Ovary (tissue), 9 donors: Measurements from ENCODE around the gene PBXIP1. TPM values are rescaled to one million over a fixed set of nuclear protein-coding genes. Genes with fewer than 3 reads are reported as not detected.
A peak's percentile ranks its signal among the peaks of the same experiment; 100 is the strongest.

Experiments used
- DNase-seq, 5 donors: peaks; one replicate each; pipeline ENCODE4 v3.0.0-alpha.2; 2019 to 2020
- H3K27ac ChIP-seq, 2 donors: fragments of 200-600 bp; one replicate each; pipeline versions ENCODE4 v1.5.1 to v1.8.0; 2019 to 2022
- H3K27me3 ChIP-seq: fragments of 200-600 bp; one replicate; pipeline ENCODE4 v1.8.0; 2022
- H3K36me3 ChIP-seq: fragments of 200-600 bp; sonication (generic); one replicate; pipeline ENCODE4 v1.5.1; 2019
- H3K4me1 ChIP-seq: one replicate; pipeline ENCODE4 v1.8.1; 2013; ENCODE audit warnings: mild to moderate bottlenecking, moderate library complexity; ENCODE audit not compliant: insufficient read depth
- H3K4me3 ChIP-seq: fragments of 200-600 bp; sonication (generic); one replicate; pipeline ENCODE4 v1.5.1; 2017
- H3K9me3 ChIP-seq, 2 donors: fragments of 200-600 bp in 1 of 2; sonication (generic) in 1 of 2; one replicate each; pipeline versions ENCODE4 v1.5.1 to v1.8.1; 2013 to 2019; ENCODE audit warnings: mild to moderate bottlenecking in 1 of 2, moderate library complexity in 1 of 2
- CTCF ChIP-seq, 3 donors: fragments of 450-650 bp in 2 of 3; fragments of 200-600 bp in 1 of 3; IDR thresholded peaks; one replicate each; pipeline versions ENCODE4 v1.5.1 to v1.8.0; 2016 to 2022; ENCODE audit warnings: antibody characterized with exemption in 3 of 3, mild to moderate bottlenecking in 1 of 3
- EP300 ChIP-seq: sonication (generic); formaldehyde crosslinking; IDR thresholded peaks from one replicate; pipeline ENCODE4 v1.6.1; 2017; ENCODE audit warnings: antibody characterized with exemption
- POLR2A ChIP-seq: fragments of 450-650 bp; IDR thresholded peaks from one replicate; pipeline ENCODE4 v1.6.1; 2017; ENCODE audit warnings: antibody characterized with exemption, mild to moderate bottlenecking, moderate library complexity
- WGBS, 3 donors: extraction: QIAGEN DNeasy Blood & Tissue Kit in 1 of 3; methylation state at CpG; one replicate each; pipeline versions ENCODE4 v1.1.5 to v1.1.7; 2013 to 2017; 5-methylcytosine and 5-hydroxymethylcytosine counted together
- intact Hi-C, 4 donors: fragments of 100-400 bp; cut with DNase I; formaldehyde crosslinking; loops; one replicate each; pipeline versions ENCODE4 v1.11.0 to v1.15.1; 2022 to 2023
- polyA plus RNA-seq, 2 donors: library from polyadenylated mRNA; stranded (reverse); fragments of 200-250 nt in 1 of 2; fragments of 350-450 nt in 1 of 2; fragmentation: Illumina TruSeq in 1 of 2; extraction: RNeasy Lipid Tissue Mini Kit (QIAGEN cat#74804) in 1 of 2; gene quantifications; one replicate each; pipeline ENCODE4 v1.2.3, GENCODE V29; 2013 to 2014
- total RNA-seq, 7 donors: library from RNA; depleted of rRNA in 2 of 7; stranded (reverse); fragments of >200 nt in 2 of 7; fragmentation: NEBNext Ultra II Directional in 3 of 7; extraction: Animal tissue kit (Norgen Biotek cat#: 25700) in 3 of 7; gene quantifications; one replicate each; pipeline versions ENCODE4 v1.1.0 to v1.2.4, GENCODE V29; 2016 to 2023
- donor health status: DM: no; HTN: no; CAD: no; lungs with moderate emphysema.
- donor health status: DM: no; HTN: no; CAD: no.
- donor health status: Bipolar disorder and iron deficiency.
- donor health status: DM: yes; HTN: yes; CAD: no.
- donor health status: DM: no; HTN: no; CAD: no.
- donor health status: DM: yes; HTN: yes; CAD: no.

The PBXIP1 gene
- total and polyA plus RNA-seq, 9 donors = 78.7 to 170 (median 120) TPM

GRCh38 chr1:154955039-154955717, 721 bp downstream of the PBXIP1 start:
- H3K9me3 ChIP-seq = no peaks in the 10 kb centered on the region
- peaks cover 41% of the 10 kb centered on the region for H3K4me1 ChIP-seq
- peak in 4 of 5 donors; percentile 51 to 84 (median 58) for DNase-seq
- WGBS, 3 donors = 1 to 7% (median 4%) methylated on average over 4 of the region's 4 CpGs
- no peaks in the 10 kb centered on the region for H3K27me3 ChIP-seq
- TF ChIP-seq POLR2A (peak; percentile 22), EP300 (no peak)
- no peaks in the 10 kb centered on the region for H3K36me3 ChIP-seq
- intact Hi-C loops = loop anchor here in 3 of 4 donors (5.0 kb wide), 2 partner anchors 47 to 107 kb away; partner anchors contain the start of genes EFNA4 (in 2 of the 3) and ZBTB7B (in 1 of the 3)
- H3K27ac ChIP-seq = peak overlapping the region; percentile 52 to 78
- H3K4me3 ChIP-seq = peak overlapping the region; percentile 57

- whole genome bisulfite sequencing, 3 donors = 53 to 57% (median 56%) methylated on average over 3 of the region's 3 CpGs
- peak overlapping the region in 1 of 2 donors; percentile 78 for H3K27ac ChIP-seq
- TF ChIP-seq EP300 (no peak), CTCF (IDR thresholded peaks at IDR 0.05) (no peak), POLR2A (no peak)
- H3K4me3 ChIP-seq = no peak overlapping the region
- DNase-seq = no peak
- no peaks in the 10 kb centered on the region for H3K9me3 ChIP-seq
- H3K36me3 ChIP-seq = no peaks in the 10 kb centered on the region
- no peaks in the 10 kb centered on the region for H3K27me3 ChIP-seq
- peaks cover 41% of the 10 kb centered on the region for H3K4me1 ChIP-seq
- intact Hi-C loops = loop anchor here in 1 of 4 donors (5.0 kb wide), 1 partner anchor 98 kb away; the partner anchor contains the start of gene ADAM15
These were observed 1.4 kb downstream of the PBXIP1 start for GRCh38 chr1:154954541-154954940.

GRCh38 chr1:154953611-154954038, 2.3 kb downstream of the PBXIP1 start:
- WGBS, 3 donors = 52 to 80% (median 68%) methylated on average over 2 of the region's 2 CpGs
- Histone ChIP-seq H3K4me3 (no peak overlapping the region), H3K9me3 (no peaks in the 10 kb centered on the region), H3K27ac (peak overlapping the region in 1 of 2 donors; percentile 16), H3K4me1 (peaks cover 41% of the 10 kb centered on the region), H3K27me3 (no peaks in the 10 kb centered on the region), H3K36me3 (no peaks in the 10 kb centered on the region)
- peak in 1 of 5 donors; percentile 36 for DNase-seq
- intact Hi-C loops = loop anchor here in 1 of 4 donors (5.0 kb wide), 1 partner anchor 99 kb away; the partner anchor contains the start of gene ADAM15
- TF ChIP-seq POLR2A = no peak
- no peak for TF ChIP-seq CTCF (IDR thresholded peaks at IDR 0.05)
- TF ChIP-seq EP300 = no peak

- peaks cover 41% of the 10 kb centered on the region for H3K4me1 ChIP-seq
- no peak for DNase-seq
- no peaks in the 10 kb centered on the region for H3K36me3 ChIP-seq
- H3K27me3 ChIP-seq = no peaks in the 10 kb centered on the region
- TF ChIP-seq EP300 (no peak), POLR2A (no peak), CTCF (IDR thresholded peaks at IDR 0.05) (no peak)
- 35 to 59% (median 39%) methylated on average over 6 of the region's 6 CpGs for WGBS, 3 donors
- intact Hi-C loops = loop anchor here in 1 of 4 donors (5.0 kb wide), 1 partner anchor 100 kb away; the partner anchor contains the start of gene ADAM15
- peak overlapping the region in 1 of 2 donors; percentile 53 for H3K27ac ChIP-seq
- no peaks in the 10 kb centered on the region for H3K9me3 ChIP-seq
- no peak overlapping the region for H3K4me3 ChIP-seq
These were observed 3.2 kb downstream of the PBXIP1 start for GRCh38 chr1:154952664-154953063.
